ENCODE results near the gene STBD1.
"Not testable (repeated sequence)": the region's sequence is repeated elsewhere in the genome, so short reads cannot be mapped to it uniquely, and the experiment has no call there.

Gene STBD1

DNA sequence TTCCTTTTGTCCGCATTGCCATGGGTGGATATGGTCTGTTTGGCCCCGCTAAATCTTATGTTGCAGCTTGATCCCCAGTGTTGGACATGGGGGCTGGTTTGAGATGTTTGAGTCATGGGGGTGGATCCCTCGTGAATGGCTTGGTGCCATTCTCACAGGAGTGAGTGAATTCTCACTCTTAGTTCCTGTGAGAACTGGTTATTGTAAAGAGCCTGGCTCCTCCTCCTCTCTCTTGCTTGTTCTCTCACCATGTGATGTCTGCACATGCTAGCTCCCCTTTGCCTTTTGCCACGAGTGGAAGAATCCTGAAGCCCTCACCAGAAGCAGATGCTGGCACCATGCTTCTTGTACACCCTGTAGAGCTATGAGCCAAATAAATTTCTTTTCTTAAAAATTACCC is 22.6 kb upstream of the STBD1 start:
- no peak for DNase-seq (ENCODE audit: low spot score)

DNA sequence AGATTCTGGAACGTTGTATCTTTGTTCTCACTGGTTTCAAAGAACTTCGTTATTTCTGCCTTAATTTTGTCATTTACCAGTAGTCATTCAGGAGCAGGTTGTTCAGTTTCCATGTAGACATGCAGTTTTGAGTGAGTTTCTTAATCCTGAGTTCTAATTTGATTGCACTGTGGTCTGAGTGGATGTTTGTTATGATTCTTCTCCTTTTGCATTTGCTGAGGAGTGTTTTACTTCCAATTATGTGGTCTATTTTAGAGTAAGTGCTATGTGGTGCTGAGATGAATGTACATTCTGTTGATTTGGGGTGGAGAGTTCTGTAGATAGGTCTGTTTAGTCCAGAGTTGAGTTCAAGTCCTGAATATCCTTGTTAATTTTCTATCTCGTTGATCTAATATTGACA is 18.7 kb upstream of the STBD1 start:
- DNase-seq (ENCODE audit: low spot score): not testable (repeated sequence)

DNA sequence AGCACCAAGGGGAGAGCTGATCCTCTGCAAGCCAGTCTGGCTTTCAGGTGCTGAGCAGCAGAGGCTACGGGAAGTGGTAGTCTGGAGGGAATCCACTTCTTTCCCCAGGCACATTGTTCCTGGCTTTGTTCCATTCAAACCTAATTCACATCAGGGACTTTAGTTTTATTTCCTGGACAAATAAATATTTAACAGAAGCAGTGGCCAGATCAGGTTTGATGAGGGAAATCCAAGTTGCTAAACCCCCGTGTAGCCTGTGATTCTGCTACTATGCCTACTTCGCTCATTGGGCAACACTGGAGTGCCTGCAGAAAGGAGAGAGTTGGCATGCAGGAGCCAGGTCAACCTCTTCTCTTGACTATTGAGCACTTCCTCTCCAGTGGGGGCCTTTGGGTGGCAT is 13.8 kb upstream of the STBD1 start:
- DNase-seq (ENCODE audit: low spot score): no peak

DNA sequence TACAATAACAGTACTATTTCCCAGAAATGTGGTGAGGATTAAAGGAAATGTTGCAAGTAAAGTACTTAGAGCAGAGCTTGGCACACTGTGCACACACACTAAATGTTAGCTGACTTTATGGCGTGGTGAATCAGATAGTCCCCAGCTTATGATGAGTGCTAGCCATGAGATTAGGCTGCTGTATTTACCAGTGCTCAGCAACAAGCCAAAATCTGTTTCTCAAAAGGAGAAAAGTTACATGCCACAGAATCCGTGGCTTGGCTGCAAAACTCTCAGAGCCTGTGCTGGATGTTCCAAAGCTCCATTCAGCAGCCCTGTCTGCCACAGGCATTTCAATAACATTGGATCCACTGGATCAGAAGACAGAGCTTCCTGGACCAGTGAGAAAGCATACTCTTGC is 12.8 kb upstream of the STBD1 start:
- no peak for DNase-seq (ENCODE audit: low spot score)

DNA sequence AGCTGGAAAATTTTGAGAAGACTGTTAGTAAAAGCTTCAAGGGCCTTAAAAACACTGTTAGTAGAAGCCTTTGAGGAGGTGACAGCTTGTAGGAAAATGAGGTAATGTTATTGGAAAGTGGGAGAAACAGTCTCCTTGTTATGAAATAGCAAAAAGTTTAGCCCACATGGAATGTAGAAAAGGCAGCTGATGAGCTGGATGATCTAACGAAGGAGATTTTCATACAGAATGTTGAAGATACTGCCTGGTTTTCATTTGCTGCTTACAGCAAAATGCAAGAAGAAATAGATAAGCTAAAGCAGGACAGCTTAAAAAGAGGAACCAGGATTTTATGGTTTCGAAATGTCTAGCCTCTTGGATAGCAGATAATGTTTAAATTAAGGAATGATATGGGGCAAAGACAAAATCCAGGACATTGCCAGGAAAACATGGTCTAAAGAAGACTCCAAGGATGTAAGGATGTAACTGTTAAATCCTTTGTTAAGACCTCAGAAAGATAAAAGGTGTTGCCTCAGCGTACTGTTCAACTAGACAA is 10.2 kb upstream of the STBD1 start:
- no peak for DNase-seq (ENCODE audit: low spot score)

DNA sequence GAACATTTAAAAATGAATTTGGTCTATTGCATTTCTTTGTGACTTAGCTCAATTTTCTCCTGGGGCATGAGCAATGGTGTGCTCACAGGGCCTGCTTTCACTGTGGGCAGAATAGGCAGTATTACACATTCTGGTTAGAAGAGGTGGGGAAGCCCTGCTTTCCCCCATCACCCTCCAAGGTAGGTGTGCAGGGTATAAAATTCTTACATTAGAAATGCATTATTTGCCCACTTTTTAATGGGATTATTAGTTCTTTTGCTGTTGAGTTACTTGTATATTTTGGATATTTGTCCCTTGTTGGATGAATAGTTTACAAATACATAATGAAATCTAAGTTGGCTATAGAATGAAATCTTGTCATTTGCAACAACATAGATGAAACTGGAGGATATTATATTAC is 8.3 kb upstream of the STBD1 start:
- no peak for DNase-seq (ENCODE audit: low spot score)

DNA sequence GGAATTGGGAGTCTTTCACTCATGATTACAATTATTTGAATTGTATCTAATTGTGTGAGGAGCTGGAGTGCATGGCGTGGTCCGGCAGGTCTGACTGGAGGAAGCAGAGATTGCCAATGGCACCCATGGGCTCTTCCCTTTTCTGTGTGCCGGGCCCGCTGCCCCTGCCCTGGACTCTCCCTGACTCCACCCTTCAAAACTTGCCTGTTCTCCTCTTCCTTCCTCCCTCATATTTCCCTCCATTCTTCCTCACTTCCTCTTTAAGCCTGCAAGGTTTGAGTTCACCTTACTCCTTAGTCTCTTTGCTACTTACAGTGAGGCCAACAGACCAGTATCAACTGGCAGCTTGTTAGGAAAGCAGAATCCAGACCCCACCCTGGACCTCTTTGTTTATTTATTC is 6.5 kb upstream of the STBD1 start:
- DNase-seq (ENCODE audit: low spot score): no peak

DNA sequence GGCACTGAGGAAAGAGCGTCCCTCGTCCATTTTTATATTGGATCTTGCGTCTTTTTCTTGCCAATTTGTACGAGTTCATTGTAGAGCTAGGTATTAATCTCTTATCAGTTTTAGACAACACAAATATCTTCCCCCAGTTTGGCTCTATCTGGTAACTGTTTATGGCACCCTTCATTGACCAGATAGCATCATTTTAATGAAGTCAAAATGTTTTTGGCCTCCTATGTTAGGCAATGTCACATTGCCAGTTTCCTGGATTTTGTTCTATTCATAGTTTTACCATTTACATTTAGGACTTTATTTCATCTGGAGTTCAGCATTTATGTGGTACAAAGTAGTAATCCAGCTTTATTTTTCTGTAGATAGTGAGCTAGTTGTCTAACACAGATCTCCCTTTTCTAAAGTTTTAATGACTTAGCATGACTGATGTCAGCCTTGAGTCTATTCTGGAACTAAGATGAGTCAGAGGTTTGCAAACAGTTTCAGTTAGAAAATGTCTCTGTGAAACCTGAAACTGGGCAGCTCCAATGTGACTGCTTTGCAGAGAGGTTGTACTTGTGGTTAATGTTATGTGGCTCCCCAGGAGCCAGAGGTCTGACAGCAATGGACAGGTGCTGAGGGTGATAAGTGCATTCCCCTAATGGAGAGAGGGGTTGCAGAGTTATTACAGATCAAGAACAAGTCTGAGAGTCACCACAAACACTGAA is 5.3 kb upstream of the STBD1 start:
- DNase-seq (ENCODE audit: low spot score): no peak

DNA sequence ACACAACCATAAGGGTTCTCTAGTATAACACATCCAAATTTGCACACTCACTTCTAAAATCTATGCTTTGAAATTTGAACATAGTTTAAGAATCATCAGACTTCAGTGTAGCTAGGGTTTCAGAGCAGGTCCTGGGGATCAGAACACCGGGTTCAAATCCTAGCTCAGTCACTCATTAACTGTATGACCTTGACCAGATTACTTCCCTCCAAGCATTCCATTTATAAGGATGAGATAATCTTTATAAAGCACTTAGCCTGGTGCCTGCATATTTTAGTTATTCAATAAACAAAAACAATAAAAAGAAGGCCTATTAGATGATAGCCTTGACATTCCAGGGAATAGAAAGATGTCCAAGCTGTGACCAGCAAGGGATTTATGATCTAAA is 4.8 kb upstream of the STBD1 start:
- no peak for DNase-seq (ENCODE audit: low spot score)

DNA sequence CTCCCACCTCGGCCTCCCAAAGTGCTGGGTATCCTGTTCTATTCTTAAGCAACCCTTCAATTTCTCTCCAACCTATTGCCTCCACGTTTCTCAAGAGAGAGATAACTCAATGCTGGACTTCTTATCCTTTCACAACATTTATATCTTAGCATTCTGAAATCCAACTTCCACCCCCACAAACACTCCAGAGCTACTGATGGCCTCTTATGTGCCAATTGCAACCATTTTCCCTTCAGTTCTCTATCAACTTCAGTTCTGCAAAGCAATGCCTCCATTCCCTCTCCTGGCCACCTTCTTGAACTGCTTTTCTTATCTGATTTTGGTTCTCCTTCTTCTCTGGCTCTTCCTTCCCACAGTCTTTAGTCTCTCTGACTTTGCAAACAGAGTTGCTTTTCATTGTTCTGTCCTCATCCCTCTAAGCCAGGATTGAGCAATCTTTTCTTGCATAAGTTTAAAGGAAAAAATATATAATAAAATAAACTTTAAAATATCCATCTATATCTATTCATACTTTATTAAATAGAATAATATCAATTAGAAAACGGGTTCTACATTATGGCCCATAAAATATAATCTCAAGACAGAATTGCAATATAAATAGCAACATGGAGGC is 3.6 kb upstream of the STBD1 start:
- DNase-seq (ENCODE audit: low spot score): no peak

DNA sequence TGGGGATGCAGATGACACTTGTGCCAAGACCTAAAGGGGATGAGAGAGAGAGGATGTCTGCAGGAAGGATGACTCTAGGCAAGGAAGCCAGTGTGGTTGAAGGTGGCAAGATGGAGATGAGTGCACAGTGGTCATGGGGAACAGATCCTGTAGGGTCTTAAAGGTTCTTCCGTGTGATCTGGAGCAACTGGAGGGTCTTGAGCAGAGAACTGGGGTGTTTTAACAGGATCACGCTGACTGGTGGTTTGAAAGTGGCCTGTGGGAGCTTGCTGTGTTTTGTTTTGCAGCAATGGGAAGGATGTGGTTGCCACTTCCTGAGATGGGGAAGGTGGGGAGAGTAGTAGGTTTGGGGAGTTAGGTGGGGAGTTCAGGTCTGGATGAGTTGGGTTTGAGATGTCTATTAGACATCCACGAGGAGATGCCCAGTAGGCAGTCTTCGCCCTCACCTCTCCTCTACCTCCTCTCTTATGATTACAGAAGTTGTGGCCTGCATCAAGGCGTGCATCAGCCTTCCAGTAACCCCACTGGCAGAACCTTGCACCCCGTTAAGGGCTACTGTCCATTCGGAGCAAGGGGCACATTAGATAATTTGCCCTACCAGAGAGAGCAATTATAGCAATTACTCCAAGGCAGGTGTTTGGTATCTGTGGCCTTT is 1.4 kb upstream of the STBD1 start:
- no peak for DNase-seq (ENCODE audit: low spot score)

DNA sequence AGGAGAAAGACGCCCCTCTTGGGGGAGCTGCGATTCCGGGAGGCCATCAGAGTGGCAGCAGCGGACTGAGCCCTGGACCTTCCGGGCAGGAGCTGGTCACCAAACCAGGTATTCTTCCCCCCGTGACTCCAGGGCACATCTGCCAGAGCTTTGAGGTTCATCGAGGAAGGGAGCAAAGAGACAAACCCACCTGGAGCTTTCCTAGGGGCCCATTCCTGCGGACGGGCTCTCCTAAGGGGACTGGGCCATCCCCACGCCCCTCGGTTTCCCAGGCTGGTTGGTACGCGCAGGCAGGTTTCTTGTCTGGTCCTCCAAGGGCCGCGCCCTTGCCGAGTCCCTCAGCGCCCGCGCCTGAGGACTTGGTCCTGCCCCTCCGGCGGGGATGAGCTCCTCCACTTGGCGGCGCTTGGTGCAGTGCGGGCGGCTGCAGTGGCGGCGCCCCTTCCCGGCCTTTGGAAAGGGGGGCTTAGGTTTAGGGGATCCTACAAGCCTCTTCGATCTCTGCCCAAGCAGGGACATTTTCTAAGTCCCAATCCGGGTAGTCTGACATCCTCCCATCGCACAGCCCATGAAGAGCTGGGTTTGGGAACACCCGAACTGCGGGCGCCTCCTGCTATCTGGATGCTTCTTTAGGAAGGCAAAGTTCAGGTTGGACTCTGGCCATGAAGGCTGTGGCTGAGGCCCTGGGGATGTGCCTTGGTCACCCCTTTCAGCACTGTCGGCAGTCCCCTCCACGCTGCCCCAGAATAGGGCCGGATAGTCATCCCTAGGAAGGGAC is 538 bp downstream of the STBD1 start:
- DNase-seq (ENCODE audit: low spot score): no peak

DNA sequence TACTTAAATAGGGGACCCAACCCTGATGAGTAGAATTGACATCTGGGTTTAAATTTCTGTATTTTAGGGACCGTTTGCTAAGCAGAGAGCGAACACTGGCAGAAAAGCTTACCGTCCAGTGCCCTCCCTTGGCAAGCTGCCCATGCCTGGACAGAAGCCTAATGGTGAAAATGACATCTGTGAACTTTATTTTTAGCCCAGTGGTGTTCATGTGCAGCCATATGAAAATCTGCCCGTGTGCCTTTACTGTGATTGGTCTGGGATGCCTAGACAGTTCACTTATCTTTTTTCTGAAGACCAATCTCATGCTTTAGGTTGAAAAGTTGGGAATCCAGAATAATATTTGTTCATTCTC is 1.1 kb downstream of the STBD1 start:
- DNase-seq (ENCODE audit: low spot score): no peak

DNA sequence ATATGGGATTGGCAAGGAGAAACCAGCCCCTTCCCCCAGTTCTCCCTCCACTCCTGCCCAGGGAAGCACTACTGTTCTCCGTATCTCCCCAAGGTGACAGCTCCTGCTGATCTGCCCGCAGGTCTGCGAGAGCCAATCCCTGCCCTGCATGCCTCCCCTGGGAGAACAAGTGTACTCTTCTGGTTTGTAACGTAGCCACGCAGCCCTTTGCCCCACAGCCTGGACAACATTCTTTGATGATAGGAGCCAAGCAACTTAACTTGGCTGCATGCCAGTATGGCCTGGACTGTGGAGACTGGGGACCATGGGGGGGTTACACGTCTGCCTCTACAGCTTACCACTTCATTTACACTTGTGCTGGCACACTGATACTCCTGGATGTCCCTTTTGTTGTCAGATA is 2.0 kb downstream of the STBD1 start:
- DNase-seq (ENCODE audit: low spot score): no peak

DNA sequence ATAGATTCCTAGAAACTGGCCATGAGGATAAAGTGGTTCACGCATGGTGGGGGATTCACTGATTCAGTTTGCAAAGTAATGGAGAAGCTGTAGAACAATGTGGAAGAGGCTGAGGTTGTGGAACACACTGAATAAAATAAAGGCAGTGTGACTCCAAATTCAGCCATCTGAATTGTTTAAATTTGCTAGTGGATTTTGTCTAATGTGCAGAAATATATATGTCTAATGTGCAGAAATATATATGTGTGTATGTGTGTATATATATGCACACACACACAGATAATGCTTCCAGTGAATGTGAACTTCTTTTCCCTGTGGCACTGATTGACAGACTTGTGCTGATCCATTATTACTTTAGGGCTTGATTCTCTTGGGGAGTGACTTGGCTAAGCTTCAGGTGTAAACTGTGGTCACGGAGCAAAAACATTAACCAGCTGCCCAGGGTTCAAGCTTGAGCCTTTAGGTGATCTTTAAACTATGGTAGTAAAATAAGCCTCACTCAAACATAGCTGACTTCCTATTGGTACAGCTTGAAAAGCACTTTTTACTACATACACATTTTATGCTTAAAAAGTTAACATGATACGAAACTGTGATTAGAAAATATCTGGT is 3.5 kb downstream of the STBD1 start:
- no peak for DNase-seq (ENCODE audit: low spot score)

DNA sequence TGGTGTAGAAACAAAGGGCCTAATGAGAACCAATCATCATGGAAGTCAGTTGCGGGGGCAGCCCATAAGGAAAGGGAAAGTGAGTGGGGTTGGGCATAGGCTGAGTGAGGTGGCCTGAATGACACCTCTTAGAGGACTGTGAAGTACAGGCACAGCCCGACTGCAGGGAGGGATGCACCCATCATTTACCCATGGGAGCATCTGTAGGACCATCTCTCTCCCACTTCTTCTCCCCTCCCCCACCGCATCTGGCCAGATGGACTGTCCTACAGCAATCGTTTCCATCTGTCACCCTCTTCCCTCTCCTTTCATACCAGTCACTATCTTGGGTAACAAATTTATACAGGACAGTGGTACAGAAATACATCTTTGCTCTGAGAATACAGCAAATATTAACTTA is 4.2 kb downstream of the STBD1 start:
- no peak for DNase-seq (ENCODE audit: low spot score)

DNA sequence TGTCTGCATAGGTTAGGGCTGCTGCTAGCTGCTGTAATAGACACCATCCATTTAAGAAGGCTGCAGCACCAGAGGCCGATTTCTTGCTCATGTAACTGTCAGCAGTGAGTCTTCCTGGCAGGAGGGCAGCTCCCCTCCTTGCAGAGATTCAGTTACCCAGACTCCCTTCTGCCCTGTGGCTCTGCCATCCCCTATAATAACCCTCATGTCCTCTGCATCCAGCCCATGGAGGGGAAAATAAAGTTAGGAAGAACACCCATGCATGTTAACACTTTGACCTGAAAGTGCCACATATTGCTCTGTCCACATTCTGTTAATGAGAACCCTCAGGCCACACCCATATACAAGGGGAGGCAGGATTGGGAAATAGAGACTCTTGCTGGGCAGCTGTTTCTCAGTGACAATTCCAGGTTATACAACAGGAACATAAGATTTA is 5.4 kb downstream of the STBD1 start:
- DNase-seq (ENCODE audit: low spot score): no peak

DNA sequence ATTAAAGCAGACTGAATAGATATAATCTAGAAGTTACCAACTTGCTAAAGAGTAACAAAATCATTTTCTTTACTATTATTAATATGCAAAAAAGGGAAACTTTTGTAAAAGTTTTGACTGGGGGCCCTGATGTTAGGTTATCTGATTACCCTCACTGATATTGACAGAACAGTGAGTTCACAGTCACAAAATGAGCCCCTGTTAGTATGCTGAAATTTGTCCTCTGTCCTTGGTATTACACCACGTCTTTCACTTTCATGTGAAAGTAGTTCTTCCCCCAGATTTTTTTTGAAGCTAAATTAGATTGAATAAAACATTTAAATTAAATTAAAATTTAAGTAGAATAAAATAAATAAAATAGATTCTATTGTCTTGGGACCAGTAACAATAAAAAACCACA is 5.9 kb downstream of the STBD1 start:
- DNase-seq (ENCODE audit: low spot score): no peak

DNA sequence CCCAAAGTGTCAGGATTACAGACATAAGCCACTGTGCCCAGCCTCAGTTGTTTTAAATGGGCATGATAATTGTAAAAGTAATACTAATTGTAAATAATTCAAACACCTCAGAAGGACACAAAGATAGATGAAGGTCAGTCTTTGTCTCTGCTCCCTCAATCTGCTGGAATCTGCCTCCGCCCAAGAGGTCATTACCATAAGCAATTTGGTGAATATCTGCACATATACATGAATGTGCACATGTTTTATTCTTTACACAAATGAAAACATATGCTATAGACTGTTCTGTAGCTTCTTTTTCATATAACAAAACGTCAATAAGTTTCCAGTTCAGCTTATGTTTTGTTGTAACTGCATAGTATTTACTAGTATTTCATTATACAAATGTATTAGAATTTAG is 7.0 kb downstream of the STBD1 start:
- DNase-seq (ENCODE audit: low spot score): no peak

DNA sequence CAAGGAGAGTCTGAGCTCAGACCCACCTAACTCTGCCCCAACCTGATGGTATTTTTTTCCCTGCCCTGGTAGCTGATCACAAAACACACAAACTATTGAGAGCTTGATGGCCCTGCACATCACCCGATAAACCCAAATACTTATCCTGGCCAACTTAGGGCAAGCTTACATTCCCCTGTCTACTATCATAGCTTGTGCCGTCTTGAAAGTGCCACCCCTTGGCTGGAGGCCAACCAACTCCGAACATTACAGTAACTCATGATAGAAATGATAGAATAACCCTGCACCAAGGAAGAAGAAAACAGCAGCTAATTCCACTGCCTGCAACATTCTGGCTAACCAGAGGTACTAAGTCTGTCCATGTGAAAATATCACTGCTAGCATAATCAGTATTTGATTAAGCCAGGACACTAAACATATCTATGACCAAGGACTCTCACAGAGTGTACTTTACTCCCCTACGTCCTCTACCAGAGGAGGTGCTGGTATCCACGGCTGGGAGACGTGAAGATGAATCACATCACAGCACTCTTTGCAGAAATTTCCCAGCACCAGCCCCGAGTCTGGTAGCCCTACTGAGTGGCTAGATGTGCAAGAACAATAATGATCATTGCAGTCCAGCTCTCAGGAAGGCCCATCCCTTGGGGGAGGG is 8.9 kb downstream of the STBD1 start:
- DNase-seq (ENCODE audit: low spot score): no peak

DNA sequence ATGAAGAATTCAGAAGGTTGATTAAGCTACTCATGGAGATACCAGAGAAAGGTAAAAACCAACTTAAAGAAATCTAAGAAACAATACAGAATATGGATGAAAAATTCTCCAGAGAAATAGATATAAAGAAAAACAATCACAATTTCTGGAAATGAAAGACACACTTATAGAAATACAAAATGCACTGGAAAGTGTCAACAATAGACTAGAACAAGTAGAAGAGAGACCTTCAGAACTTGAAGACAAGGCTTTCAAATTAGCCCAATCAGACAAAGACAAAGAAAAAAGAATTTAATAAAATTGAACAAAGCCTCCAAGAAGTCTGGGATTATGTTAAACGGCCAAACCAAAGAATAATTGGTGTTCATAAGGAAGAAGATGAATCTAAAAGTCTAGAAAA is 9.6 kb downstream of the STBD1 start:
- DNase-seq (ENCODE audit: low spot score): no peak

DNA sequence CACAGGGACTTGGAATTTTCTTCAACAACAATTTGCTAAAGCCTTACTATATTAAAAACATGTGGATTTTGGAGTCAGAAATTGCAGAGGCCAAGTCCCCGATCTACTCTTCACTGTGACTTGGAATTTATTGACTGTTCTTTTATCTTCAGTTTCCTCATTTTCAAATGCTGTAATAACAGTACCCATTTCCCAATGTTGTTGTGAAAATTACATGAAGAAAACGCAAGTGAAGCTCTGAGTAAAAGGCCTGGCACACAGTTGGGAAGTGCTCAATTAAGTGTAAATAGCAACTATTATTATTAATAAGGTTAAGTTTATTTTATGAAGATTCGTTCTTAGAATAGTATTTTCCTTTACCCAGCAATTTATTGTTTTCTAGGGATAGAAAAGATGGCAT is 15.7 kb downstream of the STBD1 start:
- DNase-seq (ENCODE audit: low spot score): no peak

Measured in hematopoietic multipotent progenitor cell treated with erythropoietin and hydrocortisone succinate and interleukin-3 and kit ligand, for 15 days (in vitro differentiated cells).